Colonic mucosa (tissue), 4 donors: ENCODE measurements around the gene ACSL4. TPM values are rescaled to one million over a fixed set of nuclear protein-coding genes. Genes with fewer than 3 reads are reported as not detected.
A peak's percentile ranks its signal among the peaks of the same experiment; 100 is the strongest.
"Not testable (repeated sequence)": the region's sequence is repeated elsewhere in the genome, so short reads cannot be mapped to it uniquely, and the experiment has no call there.

Experiments
- DNase-seq: peaks from one replicate; pipeline ENCODE4 v3.0.0-alpha.2; 2020
- H3K27ac ChIP-seq: fragments of 200-600 bp; one replicate; pipeline ENCODE4 v1.8.0; 2021
- H3K27me3 ChIP-seq: fragments of 200-600 bp; one replicate; pipeline ENCODE4 v1.8.0; 2021
- H3K36me3 ChIP-seq: fragments of 200-600 bp; one replicate; pipeline ENCODE4 v1.8.0; 2021
- H3K4me1 ChIP-seq: fragments of 200-600 bp; one replicate; pipeline ENCODE4 v1.8.0; 2021; ENCODE audit warnings: mild to moderate bottlenecking
- H3K4me3 ChIP-seq: fragments of 200-600 bp; one replicate; pipeline ENCODE4 v1.8.0; 2021
- H3K9ac ChIP-seq, 2 donors: one replicate each; pipeline ENCODE4 v1.7.0; 2013; ENCODE audit warnings: control low read depth in 2 of 2, low read depth in 2 of 2, low read length in 2 of 2
- H3K9me3 ChIP-seq: fragments of 200-600 bp; one replicate; pipeline ENCODE4 v1.8.0; 2021
- intact Hi-C: fragments of 100-400 bp; cut with DNase I; formaldehyde crosslinking; loops from one replicate; pipeline ENCODE4 v1.14.1; 2022
- total RNA-seq, 2 donors: library from RNA; stranded (reverse); fragmentation: NEBNext Ultra II Directional in 1 of 2; extraction: Animal tissue kit (Norgen Biotek cat#: 25700) in 1 of 2; gene quantifications; one replicate each; pipeline ENCODE4 v1.2.1, GENCODE V29; 2021
- TF ChIP-seq, protein P1 (sequence below): fragments of 200-600 bp; IDR thresholded peaks from one replicate; pipeline ENCODE4 v1.8.0; 2022; ENCODE audit warnings: antibody characterized with exemption, mild to moderate bottlenecking
- donor health status: healthy.
- donor health status: DM: no; HTN: no; CAD: no.
- donor health status: DM: no; HTN: no; CAD: no.

ACSL4 gene
- total RNA-seq, 2 donors from 2014 or later, result 10.6 to 27.9 TPM

- H3K27me3 ChIP-seq, result no peaks in the 10 kb centered on the region
- TF ChIP-seq, protein P1, sequence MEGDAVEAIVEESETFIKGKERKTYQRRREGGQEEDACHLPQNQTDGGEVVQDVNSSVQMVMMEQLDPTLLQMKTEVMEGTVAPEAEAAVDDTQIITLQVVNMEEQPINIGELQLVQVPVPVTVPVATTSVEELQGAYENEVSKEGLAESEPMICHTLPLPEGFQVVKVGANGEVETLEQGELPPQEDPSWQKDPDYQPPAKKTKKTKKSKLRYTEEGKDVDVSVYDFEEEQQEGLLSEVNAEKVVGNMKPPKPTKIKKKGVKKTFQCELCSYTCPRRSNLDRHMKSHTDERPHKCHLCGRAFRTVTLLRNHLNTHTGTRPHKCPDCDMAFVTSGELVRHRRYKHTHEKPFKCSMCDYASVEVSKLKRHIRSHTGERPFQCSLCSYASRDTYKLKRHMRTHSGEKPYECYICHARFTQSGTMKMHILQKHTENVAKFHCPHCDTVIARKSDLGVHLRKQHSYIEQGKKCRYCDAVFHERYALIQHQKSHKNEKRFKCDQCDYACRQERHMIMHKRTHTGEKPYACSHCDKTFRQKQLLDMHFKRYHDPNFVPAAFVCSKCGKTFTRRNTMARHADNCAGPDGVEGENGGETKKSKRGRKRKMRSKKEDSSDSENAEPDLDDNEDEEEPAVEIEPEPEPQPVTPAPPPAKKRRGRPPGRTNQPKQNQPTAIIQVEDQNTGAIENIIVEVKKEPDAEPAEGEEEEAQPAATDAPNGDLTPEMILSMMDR, result no peak
- H3K4me3 ChIP-seq, result no peak overlapping the region
- DNase-seq, result no peak
- intact Hi-C loops, result no loop called here
- no peak overlapping the region for H3K27ac ChIP-seq
- H3K4me1 ChIP-seq, result no peaks in the 10 kb centered on the region
- H3K9ac ChIP-seq, result no peak overlapping the region
- no peaks in the 10 kb centered on the region for H3K9me3 ChIP-seq
- H3K36me3 ChIP-seq, result no peaks in the 10 kb centered on the region
Observed at GRCh38 chrX:109742722-109743121, 9.7 kb upstream of the ACSL4 start.

DNA sequence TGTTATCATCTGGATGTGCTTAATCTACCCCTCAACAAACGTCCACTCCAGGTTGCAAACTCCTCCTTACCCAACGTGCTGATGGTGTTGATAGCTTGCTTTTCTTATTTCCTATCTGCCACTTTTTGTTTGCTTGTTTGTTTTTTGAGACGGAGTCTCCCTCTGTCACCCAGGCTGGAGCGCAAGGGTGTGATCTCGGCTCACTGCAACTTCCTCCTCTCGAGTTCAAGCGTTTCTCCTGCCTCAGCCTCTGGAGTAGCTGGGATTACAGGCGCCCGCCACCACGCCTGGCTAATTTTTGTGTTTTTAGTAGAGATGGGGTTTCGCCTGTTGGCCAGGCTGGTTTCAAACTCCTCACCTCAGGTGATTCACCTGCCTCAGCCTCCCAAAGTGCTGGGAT lies 7.8 kb upstream of the ACSL4 start:
- DNase-seq, H3K9ac ChIP-seq, H3K36me3 ChIP-seq, H3K27me3 ChIP-seq, H3K4me1 ChIP-seq, H3K4me3 ChIP-seq, H3K9me3 ChIP-seq, intact Hi-C loops, H3K27ac ChIP-seq: not testable (repeated sequence)

DNA sequence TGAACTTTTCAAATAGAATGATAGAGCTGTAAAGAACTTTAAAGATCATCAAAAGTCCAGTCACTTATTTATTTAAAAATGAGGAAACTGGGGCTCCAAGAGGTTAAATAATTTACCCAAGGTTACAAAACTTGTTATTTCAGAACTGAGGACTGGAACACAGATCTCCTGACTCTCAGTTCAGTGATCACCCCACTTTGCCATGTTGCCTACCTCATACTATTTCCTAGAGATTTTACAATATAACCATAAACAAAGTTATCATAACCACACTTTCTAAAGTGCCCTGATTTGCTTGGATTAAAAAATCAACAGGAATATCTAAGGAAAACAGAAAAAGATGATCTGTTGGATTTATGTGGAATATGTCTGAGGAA lies 7.4 kb upstream of the ACSL4 start:
- TF ChIP-seq, protein P1, result no peak
- no peaks in the 10 kb centered on the region for H3K9me3 ChIP-seq
- intact Hi-C loops, result no loop called here
- no peak overlapping the region for H3K9ac ChIP-seq
- no peak overlapping the region for H3K27ac ChIP-seq
- H3K4me1 ChIP-seq, result no peaks in the 10 kb centered on the region
- no peaks in the 10 kb centered on the region for H3K27me3 ChIP-seq
- no peak overlapping the region for H3K4me3 ChIP-seq
- no peak for DNase-seq
- H3K36me3 ChIP-seq, result no peaks in the 10 kb centered on the region

- H3K36me3 ChIP-seq, result no peaks in the 10 kb centered on the region
- no peak overlapping the region for H3K9ac ChIP-seq
- TF ChIP-seq, protein P1, result no peak
- H3K9me3 ChIP-seq, result no peaks in the 10 kb centered on the region
- H3K4me1 ChIP-seq, result no peaks in the 10 kb centered on the region
- no peak overlapping the region for H3K27ac ChIP-seq
- H3K4me3 ChIP-seq, result no peak overlapping the region
- DNase-seq, result no peak
- H3K27me3 ChIP-seq, result no peaks in the 10 kb centered on the region
- intact Hi-C loops, result no loop called here
Observed at GRCh38 chrX:109739625-109740432, 6.8 kb upstream of the ACSL4 start.

- no peak for DNase-seq
- no peaks in the 10 kb centered on the region for H3K36me3 ChIP-seq
- H3K9me3 ChIP-seq, result no peaks in the 10 kb centered on the region
- TF ChIP-seq, protein P1, result no peak
- H3K27ac ChIP-seq, result no peak overlapping the region
- H3K9ac ChIP-seq, result no peak overlapping the region
- intact Hi-C loops, result no loop called here
- no peak overlapping the region for H3K4me3 ChIP-seq
- no peaks in the 10 kb centered on the region for H3K4me1 ChIP-seq
- H3K27me3 ChIP-seq, result no peaks in the 10 kb centered on the region
Observed at GRCh38 chrX:109735202-109735744, 2.2 kb upstream of the ACSL4 start.

DNA sequence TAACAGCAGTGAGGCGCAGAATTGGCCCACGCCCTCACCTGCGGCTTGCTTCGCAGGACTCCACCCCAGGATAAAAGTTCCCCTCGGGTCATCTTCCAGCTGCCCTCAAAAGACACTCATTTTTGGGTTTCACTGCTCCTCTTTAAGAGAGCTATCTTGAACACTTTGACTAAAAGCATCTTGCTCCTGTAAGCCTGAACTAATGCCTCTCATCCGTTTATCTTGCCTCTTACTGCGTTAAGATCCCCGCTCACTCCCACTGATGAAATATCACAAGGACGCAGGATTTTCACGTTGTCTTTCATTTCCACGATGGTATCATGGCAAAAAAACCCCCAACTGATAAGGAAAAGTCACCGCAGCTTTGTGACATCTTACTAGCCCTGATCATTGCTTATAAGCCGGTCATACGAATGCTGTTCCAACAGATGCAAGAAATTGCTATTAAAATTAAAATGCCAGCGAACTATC lies 591 bp upstream of the ACSL4 start:
- Histone ChIP-seq H3K27me3 (no peaks in the 10 kb centered on the region), H3K4me1 (no peaks in the 10 kb centered on the region), H3K27ac (peak overlapping the region; percentile 48), H3K36me3 (no peaks in the 10 kb centered on the region), H3K9me3 (no peaks in the 10 kb centered on the region), H3K9ac (peak overlapping the region; percentile 28 to 76), H3K4me3 (peak overlapping the region; percentile 54)
- DNase-seq, result no peak
- intact Hi-C loops, result no loop called here
- TF ChIP-seq, protein P1, result no peak
